GM10266 (cell line): Measurements from ENCODE around the gene ZNF558.

Source experiments
- DNase-seq: peaks from one replicate; pipeline ENCODE4 v3.0.0; 2012; ENCODE audit errors: extremely low spot score
- CTCF ChIP-seq: IDR thresholded peaks from 2 replicates; pipeline ENCODE4 v1.5.1; 2012; ENCODE audit warnings: mild to moderate bottlenecking, low read depth; ENCODE audit not compliant: control insufficient read depth, insufficient read depth; ENCODE audit errors: missing control alignments

Gene ZNF558

GRCh38 chr19:8832132-8833021, at the start of gene ZNF558, which contains the start of gene MBD3L1:
TSS of gene ZNF558 (minus strand) at chr19:8832304. CDS start at chr19:8822659, 9,645 bp downstream.
TSS of gene MBD3L1 (plus strand) at chr19:8832377. CDS start at chr19:8842679, 10,302 bp downstream.
- peak; percentile 56 for TF ChIP-seq CTCF
- DNase-seq: peak; percentile 92

- TF ChIP-seq CTCF: no peak
- DNase-seq: no peak
Observed at GRCh38 chr19:8881512-8881911, 49.4 kb upstream of the ZNF558 start.

- no peak for TF ChIP-seq CTCF
- no peak for DNase-seq
Observed at GRCh38 chr19:8880868-8881488, 48.9 kb upstream of the ZNF558 start.

GRCh38 chr19:8877854-8878705, 46.0 kb upstream of the ZNF558 start:
- DNase-seq: no peak

GRCh38 chr19:8866344-8866743, 34.2 kb upstream of the ZNF558 start:
- no peak for DNase-seq
- no peak for TF ChIP-seq CTCF

More at GRCh38 chr19:8877854-8878705, 46.0 kb upstream of the ZNF558 start:
- no peak for TF ChIP-seq CTCF

GRCh38 chr19:8858260-8858659, 26.2 kb upstream of the ZNF558 start:
- no peak for TF ChIP-seq CTCF
- DNase-seq: no peak
